Sigmoid colon (tissue), 3 donors: ENCODE data around the gene SGO2.

ENCODE experiments used
- POLR2A ChIP-seq, 2 donors: fragments of 450-650 bp; IDR thresholded peaks; one replicate each; pipeline ENCODE4 v1.6.1; 2016; ENCODE audit warnings: antibody characterized with exemption in 2 of 2, mild to moderate bottlenecking in 2 of 2, moderate library complexity in 2 of 2
- TF ChIP-seq, protein P1 (sequence below), 4 experiments: fragments of 450-650 bp in 3 of 4; fragments of 200-600 bp in 1 of 4; IDR thresholded peaks; one replicate each; pipeline ENCODE4 v1.5.1; 2016 to 2019; ENCODE audit warnings: antibody characterized with exemption in 4 of 4, mild to moderate bottlenecking in 3 of 4, moderate library complexity in 2 of 4

GRCh38 chr2:200538139-200538538 is 12.1 kb downstream of the SGO2 start:
- no peak for TF ChIP-seq POLR2A (IDR thresholded peaks at IDR 0.05)
- TF ChIP-seq, protein P1, sequence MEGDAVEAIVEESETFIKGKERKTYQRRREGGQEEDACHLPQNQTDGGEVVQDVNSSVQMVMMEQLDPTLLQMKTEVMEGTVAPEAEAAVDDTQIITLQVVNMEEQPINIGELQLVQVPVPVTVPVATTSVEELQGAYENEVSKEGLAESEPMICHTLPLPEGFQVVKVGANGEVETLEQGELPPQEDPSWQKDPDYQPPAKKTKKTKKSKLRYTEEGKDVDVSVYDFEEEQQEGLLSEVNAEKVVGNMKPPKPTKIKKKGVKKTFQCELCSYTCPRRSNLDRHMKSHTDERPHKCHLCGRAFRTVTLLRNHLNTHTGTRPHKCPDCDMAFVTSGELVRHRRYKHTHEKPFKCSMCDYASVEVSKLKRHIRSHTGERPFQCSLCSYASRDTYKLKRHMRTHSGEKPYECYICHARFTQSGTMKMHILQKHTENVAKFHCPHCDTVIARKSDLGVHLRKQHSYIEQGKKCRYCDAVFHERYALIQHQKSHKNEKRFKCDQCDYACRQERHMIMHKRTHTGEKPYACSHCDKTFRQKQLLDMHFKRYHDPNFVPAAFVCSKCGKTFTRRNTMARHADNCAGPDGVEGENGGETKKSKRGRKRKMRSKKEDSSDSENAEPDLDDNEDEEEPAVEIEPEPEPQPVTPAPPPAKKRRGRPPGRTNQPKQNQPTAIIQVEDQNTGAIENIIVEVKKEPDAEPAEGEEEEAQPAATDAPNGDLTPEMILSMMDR (IDR thresholded peaks at IDR 0.05), result no peak
